HG03442 (cell line): Measurements from ENCODE around the gene SLC2A11.

Experiments
- ATAC-seq: cut with Tn5 transposase; IDR thresholded peaks from one replicate; pipeline ENCODE4 v1.9.1; 2021; ENCODE audit warnings: mild to moderate bottlenecking, moderate library complexity; ENCODE audit not compliant: unreplicated experiment

SLC2A11 gene

GRCh38 chr22:23857606-23858483, at the start of gene SLC2A11:
TSS of gene SLC2A11 (plus strand) at chr22:23857875. CDS start at chr22:23858000, 125 bp downstream.
- ATAC-seq = peak; percentile 94

- no peak for ATAC-seq
Measured at GRCh38 chr22:23812378-23812777, 45.3 kb upstream of the SLC2A11 start.

GRCh38 chr22:23815541-23816155, 42.0 kb upstream of the SLC2A11 start:
- no peak for ATAC-seq

GRCh38 chr22:23816156-23816976, 41.3 kb upstream of the SLC2A11 start:
- no peak for ATAC-seq

- no peak for ATAC-seq
Measured at GRCh38 chr22:23817146-23817545, 40.5 kb upstream of the SLC2A11 start.

- no peak for ATAC-seq
Measured at GRCh38 chr22:23818541-23818940, 39.1 kb upstream of the SLC2A11 start.

GRCh38 chr22:23820748-23821211, 36.9 kb upstream of the SLC2A11 start:
- no peak for ATAC-seq

GRCh38 chr22:23822101-23822671, 35.5 kb upstream of the SLC2A11 start:
- no peak for ATAC-seq

- ATAC-seq = no peak
Measured at GRCh38 chr22:23823331-23823791, 34.3 kb upstream of the SLC2A11 start.

GRCh38 chr22:23824476-23825245, 33.0 kb upstream of the SLC2A11 start:
- ATAC-seq = no peak

GRCh38 chr22:23825246-23825905, 32.3 kb upstream of the SLC2A11 start:
- no peak for ATAC-seq

- ATAC-seq = no peak
Measured at GRCh38 chr22:23826510-23827350, 30.9 kb upstream of the SLC2A11 start.

- no peak for ATAC-seq
Measured at GRCh38 chr22:23827351-23827995, 30.2 kb upstream of the SLC2A11 start.

- ATAC-seq = no peak
Measured at GRCh38 chr22:23828800-23829680, 28.6 kb upstream of the SLC2A11 start.

- no peak for ATAC-seq
Measured at GRCh38 chr22:23829845-23830372, 27.8 kb upstream of the SLC2A11 start.

GRCh38 chr22:23831261-23831660, 26.4 kb upstream of the SLC2A11 start:
- ATAC-seq = no peak

- no peak for ATAC-seq
Measured at GRCh38 chr22:23831781-23832180, 25.9 kb upstream of the SLC2A11 start.
